ENCODE data around the gene SMOC1.

DNA sequence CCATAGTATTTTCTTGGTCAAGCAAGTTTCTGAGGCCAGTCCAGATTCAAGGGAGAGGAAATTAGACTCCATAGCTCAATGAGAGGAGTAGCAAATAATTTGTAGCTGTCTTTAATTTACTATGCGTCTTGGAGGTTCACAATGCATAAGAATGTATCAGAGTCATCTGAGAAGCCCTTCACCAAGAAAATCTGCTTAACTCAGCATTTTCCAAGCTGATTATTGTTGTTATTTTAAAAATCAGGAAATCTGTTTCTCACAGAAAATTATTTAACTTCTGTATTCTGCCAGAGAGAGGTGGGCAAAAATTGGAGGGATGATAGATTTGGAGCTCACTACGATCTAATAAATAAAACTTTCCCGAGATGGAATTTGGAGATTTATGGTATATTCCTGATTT is 72.0 kb downstream of the SMOC1 start:
- TF ChIP-seq, protein P1, sequence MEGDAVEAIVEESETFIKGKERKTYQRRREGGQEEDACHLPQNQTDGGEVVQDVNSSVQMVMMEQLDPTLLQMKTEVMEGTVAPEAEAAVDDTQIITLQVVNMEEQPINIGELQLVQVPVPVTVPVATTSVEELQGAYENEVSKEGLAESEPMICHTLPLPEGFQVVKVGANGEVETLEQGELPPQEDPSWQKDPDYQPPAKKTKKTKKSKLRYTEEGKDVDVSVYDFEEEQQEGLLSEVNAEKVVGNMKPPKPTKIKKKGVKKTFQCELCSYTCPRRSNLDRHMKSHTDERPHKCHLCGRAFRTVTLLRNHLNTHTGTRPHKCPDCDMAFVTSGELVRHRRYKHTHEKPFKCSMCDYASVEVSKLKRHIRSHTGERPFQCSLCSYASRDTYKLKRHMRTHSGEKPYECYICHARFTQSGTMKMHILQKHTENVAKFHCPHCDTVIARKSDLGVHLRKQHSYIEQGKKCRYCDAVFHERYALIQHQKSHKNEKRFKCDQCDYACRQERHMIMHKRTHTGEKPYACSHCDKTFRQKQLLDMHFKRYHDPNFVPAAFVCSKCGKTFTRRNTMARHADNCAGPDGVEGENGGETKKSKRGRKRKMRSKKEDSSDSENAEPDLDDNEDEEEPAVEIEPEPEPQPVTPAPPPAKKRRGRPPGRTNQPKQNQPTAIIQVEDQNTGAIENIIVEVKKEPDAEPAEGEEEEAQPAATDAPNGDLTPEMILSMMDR (IDR thresholded peaks at IDR 0.05; ENCODE audit: low read depth, low read length): no peak
- no peak for TF ChIP-seq EZH2phosphoT487 (IDR thresholded peaks at IDR 0.05; ENCODE audit: low read depth)
